ENCODE data around the gene MARCHF10.
A peak's percentile ranks its signal among the peaks of the same experiment; 100 is the strongest.

MARCHF10 gene

DNA sequence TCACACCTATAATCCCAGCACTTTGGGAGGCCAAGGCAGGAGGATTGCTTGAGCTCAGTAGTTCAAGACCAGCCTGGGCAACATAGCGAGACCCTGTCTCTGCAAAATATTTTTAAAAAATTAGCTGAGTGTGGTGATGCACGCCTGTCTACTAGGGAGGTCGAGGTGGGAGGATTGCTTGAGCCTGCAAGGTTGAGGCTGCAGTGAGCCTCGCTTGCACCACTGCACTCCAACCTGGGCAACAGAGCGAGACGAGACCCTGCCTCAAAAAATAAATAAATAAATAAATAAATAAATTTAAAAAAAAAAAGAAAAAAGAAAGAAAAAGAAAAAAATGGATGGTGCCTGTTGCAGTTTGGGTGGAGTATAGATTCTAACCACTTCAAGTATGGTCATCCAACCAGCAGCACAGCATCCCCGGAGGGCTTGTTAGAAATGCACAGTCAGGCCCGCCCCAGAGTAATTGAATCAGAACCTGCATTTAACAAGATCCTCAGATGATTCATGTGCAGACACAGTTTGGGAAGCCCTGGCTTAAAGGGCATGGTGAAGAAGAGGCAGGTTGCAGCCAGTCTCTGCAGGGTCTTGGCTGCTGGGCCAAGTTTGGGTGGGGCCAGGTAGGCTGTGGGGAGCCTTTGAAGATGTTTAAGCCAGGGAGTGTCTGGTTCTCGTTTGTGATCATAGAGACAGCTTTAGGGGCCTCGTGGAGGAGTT, 139.9 kb downstream of the MARCHF10 start:
- Mint-ChIP-seq H3K9me3 (no peaks in the 10 kb centered on the region), H3K27me3 (no peaks in the 10 kb centered on the region), H3K27ac (no peak overlapping the region), H3K4me3 (no peak overlapping the region), H3K4me1 (peaks cover 4% of the 10 kb centered on the region), H3K36me3 (no peaks in the 10 kb centered on the region)
- ATAC-seq, result no peak

DNA sequence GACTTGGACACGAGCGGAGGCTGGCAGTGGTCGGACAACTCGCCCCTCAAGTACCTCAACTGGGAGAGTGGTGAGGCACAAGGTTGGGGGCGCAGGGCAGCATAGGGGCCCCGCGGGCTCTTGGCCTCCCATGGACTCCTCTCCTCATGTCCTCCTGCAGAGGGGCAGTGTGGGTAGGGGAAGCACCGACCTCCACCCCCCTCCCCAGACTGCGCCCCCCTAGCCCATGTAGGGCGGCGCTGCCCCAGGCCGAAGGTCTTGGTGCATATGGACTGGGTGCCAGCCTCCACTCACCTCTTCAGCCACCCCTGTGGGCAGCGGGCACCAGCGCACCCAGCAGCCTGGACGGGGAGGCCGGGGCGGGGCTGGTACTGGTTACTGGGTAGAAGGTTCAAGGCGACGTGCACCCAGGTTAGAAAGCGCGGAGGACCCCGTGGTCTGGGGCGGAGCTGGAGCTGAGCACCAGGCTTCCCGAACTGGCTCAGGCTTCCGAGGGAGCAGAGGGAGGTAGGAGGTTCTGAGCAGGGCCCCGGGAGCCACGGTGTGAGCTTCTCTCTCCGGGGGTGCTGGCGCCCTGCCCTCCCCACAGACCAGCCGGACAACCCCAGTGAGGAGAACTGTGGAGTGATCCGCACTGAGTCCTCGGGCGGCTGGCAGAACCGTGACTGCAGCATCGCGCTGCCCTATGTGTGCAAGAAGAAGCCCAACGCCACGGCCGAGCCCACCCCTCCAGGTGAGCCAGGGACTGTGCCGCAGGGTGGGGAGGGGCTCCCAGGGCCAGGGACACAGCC, 141.1 kb downstream of the MARCHF10 start:
- peak; percentile 5 for ATAC-seq
- Mint-ChIP-seq H3K27ac (no peak overlapping the region), H3K36me3 (no peaks in the 10 kb centered on the region), H3K4me1 (peaks cover 4% of the 10 kb centered on the region), H3K27me3 (no peaks in the 10 kb centered on the region), H3K4me3 (no peak overlapping the region), H3K9me3 (no peaks in the 10 kb centered on the region)

DNA sequence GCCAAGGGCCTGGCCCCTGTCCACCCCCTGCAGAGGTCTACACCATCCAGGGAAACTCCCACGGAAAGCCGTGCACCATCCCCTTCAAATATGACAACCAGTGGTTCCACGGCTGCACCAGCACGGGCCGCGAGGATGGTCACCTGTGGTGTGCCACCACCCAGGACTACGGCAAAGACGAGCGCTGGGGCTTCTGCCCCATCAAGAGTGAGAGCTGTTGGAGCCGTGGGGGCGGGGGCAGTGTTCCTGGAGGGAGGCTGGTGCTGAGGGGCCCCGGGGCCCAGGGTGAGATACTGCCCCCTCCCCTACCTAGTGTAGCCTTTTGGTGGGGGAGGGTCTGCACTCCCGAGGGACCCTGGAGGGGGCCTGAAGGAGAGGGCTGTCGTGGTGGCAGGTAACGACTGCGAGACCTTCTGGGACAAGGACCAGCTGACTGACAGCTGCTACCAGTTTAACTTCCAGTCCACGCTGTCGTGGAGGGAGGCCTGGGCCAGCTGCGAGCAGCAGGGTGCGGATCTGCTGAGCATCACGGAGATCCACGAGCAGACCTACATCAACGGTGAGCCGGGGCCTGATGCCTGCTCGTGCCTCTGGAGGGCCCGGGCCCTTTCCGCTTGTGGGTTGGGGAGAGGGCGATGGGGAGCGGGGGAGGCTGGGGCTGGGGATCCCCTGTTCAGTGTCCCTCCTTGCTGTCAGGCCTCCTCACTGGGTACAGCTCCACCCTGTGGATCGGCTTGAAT, 141.9 kb downstream of the MARCHF10 start:
- H3K4me1 Mint-ChIP-seq, result peaks cover 4% of the 10 kb centered on the region
- peak; percentile 4 for ATAC-seq
- H3K9me3 Mint-ChIP-seq, result peaks cover 3% of the 10 kb centered on the region
- H3K4me3 Mint-ChIP-seq, result no peak overlapping the region
- H3K27me3 Mint-ChIP-seq, result no peaks in the 10 kb centered on the region
- H3K36me3 Mint-ChIP-seq, result no peaks in the 10 kb centered on the region
- no peak overlapping the region for H3K27ac Mint-ChIP-seq

DNA sequence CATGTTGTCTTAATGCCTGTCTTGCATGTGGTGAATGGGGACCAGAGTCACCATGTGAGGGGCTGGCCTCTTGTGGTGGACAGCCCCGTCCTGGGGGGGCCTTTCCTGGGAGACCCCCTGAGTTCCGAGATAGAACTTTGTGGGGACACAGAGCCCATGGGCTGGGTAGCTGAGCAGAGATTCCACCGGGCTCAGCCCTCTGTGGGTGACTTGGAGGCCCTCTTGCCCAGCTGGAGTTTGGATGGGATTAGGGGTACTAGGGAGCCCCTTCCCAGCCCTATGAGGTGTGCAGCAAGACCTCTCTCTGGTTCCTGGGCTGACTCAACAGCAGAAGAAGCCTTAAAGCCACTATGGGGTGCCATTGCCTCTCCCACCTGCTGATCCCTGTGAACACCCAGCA, 142.5 kb downstream of the MARCHF10 start:
- Mint-ChIP-seq H3K9me3 (peaks cover 8% of the 10 kb centered on the region), H3K27me3 (no peaks in the 10 kb centered on the region), H3K27ac (no peak overlapping the region), H3K36me3 (no peaks in the 10 kb centered on the region), H3K4me3 (no peak overlapping the region), H3K4me1 (peaks cover 4% of the 10 kb centered on the region)
- no peak for ATAC-seq

DNA sequence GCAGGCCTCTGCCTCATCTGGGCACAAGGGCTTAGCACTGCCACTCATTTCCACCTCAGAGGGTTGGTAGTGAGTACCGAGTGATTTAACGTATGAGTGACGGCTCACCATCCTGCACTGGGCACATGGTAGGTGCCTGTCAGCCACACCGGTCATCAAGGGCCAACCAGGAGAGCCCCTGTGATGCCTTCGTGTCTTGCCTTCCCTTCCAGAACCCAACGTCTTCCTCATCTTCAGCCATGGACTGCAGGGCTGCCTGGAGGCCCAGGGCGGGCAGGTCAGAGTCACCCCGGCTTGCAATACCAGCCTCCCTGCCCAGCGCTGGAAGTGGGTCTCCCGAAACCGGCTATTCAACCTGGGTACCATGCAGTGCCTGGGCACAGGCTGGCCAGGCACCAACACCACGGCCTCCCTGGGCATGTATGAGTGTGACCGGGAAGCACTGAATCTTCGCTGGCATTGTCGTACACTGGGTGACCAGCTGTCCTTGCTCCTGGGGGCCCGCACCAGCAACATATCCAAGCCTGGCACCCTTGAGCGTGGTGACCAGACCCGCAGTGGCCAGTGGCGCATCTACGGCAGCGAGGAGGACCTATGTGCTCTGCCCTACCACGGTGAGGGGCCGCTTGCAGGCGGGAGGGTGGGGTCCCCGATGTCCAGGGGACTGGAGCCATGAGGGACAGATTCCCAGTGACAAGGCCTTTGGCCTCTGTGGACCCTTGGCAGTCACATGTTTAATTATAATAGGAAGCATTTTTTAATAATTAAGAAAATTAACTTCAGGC, 143.6 kb downstream of the MARCHF10 start:
- Mint-ChIP-seq H3K27ac (no peak overlapping the region), H3K27me3 (no peaks in the 10 kb centered on the region)

DNA sequence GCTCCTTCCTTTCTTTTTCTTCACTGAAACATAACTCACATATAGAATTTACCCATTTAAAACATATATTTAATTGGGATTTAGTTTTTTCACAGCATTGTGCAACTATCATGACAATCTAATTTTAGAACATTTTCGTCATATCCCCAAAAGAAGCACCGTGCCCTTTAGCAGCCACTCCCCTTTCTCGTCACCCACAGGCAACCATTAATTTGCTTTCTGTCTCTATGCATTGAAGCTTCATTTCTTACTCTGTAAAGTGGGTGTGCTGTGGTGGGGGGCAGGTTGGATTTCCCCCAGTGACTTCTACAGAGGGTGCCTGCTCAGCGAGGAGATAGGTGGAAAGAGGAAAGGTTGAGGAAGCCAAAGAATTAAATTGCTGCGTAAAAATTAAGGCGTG, 144.8 kb downstream of the MARCHF10 start:
- no peak for ATAC-seq
- H3K9me3 Mint-ChIP-seq, result peaks cover 14% of the 10 kb centered on the region
- peaks cover 4% of the 10 kb centered on the region for H3K4me1 Mint-ChIP-seq
- H3K27me3 Mint-ChIP-seq, result no peaks in the 10 kb centered on the region
- no peak overlapping the region for H3K27ac Mint-ChIP-seq
- no peak overlapping the region for H3K4me3 Mint-ChIP-seq
- no peaks in the 10 kb centered on the region for H3K36me3 Mint-ChIP-seq

More for the DNA sequence above, 143.6 kb downstream of the MARCHF10 start:
- no peak overlapping the region for H3K4me3 Mint-ChIP-seq
- no peak for ATAC-seq
- H3K9me3 Mint-ChIP-seq, result peaks cover 13% of the 10 kb centered on the region
- no peaks in the 10 kb centered on the region for H3K36me3 Mint-ChIP-seq
- peaks cover 4% of the 10 kb centered on the region for H3K4me1 Mint-ChIP-seq

DNA sequence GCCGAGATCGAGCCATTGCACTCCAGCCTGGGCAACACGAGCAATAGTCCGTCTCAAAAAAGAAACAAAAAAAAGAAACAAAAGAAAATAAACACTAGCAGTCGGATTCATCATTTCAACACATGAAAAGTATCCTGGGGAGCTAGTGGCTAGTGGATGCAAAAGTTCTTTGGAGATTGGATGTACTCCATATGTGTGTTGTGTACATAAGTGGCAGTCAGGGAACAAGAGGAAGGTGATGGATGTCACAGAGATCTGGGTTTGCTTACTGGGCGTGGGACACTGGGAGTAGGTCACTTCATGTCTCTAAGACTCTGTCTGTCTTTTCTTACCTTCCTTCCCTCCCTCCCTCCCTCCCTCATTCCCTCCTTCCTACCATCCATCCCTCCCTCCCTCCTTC, 145.3 kb downstream of the MARCHF10 start:
- Mint-ChIP-seq H3K4me3 (no peak overlapping the region), H3K36me3 (no peaks in the 10 kb centered on the region), H3K27ac (no peak overlapping the region), H3K27me3 (no peaks in the 10 kb centered on the region), H3K9me3 (peaks cover 14% of the 10 kb centered on the region), H3K4me1 (peaks cover 4% of the 10 kb centered on the region)
- no peak for ATAC-seq

DNA sequence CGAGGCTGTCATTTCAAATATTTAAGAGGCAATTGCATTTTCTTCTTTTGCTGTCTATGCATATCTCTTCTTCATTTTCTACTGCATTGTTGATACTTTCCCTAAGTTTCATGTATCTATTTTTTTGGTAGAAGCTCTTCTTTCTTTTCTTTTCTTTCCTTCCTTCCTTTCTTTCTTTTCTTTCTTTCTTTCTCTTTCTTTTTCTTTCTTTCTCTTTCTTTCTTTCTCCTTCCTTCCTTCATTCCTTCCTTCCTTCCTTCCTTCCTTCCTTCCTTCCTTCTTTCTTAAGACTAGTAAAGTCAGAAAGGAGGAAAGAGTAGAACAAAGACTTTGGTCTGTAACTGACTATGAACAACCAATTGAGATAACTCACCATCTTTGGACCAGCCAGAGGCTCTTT, 146.8 kb downstream of the MARCHF10 start:
- Mint-ChIP-seq H3K9me3 (peaks cover 14% of the 10 kb centered on the region), H3K36me3 (no peaks in the 10 kb centered on the region), H3K4me3 (no peak overlapping the region), H3K27ac (no peak overlapping the region), H3K27me3 (no peaks in the 10 kb centered on the region), H3K4me1 (peaks cover 4% of the 10 kb centered on the region)
- no peak for ATAC-seq

DNA sequence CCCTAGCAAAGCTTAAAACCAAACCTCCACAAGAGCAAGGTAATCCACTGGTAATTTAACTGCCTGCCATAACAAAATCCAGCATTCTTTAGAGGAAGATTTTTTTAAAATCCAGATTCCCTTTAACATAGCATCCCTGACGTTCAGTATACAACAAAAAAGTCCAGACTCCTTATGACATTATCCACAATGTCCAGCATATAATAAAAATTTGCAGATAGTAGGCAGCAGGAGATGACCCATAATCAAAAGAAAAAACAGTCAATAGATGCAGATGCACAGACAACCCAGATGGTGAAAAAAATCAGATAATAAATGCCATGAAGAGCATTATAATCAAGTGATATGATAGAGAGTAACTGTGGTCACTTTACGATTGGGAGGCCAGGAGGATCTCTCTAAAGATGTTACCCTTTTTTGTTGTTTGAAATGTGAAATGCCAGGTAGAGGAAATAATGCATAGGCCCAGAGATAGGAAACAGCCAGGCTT, 147.4 kb downstream of the MARCHF10 start:
- Mint-ChIP-seq H3K36me3 (no peaks in the 10 kb centered on the region), H3K4me3 (no peak overlapping the region), H3K4me1 (peaks cover 4% of the 10 kb centered on the region), H3K27me3 (no peaks in the 10 kb centered on the region), H3K27ac (no peak overlapping the region), H3K9me3 (peaks cover 14% of the 10 kb centered on the region)
- ATAC-seq, result no peak

DNA sequence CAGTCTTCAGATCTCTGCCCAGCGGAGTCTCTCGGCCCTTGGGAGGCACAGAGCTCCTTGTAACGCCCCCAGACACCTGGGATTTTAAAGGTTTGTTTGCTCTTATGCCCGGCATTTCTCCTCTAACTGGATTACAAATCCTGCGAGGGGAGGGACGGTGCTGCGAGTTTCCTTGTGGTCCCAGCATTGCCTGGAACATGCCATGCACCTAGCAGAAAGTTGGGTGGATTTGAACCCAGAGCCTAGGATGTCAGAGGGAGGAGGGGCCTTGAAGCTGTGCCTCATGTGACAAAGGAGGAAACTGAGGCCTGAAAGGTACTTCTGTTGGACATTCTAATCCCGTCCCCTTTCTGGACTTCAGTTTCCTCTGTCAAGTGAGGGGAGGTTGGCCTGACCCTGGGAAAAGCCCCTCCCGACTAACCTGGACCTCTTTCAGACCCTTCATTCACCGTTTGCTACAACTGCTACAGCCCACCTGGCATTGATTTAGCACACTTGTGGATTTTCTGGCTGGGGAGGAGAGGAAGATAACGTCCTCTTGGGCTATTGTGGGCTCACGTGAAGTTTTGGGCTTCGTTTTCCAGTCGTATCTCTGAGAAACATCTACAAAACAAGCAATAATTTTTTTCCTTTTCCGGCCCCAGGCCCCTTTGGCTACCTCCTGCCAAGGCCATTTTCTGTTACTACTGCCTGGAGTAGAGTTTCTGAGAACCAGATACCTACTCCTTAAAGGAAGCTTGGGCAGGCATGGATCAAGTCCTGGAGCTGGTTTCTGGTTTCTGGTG, 149.8 kb downstream of the MARCHF10 start:
- H3K36me3 Mint-ChIP-seq, result no peaks in the 10 kb centered on the region
- no peak overlapping the region for H3K27ac Mint-ChIP-seq
- no peaks in the 10 kb centered on the region for H3K27me3 Mint-ChIP-seq
- H3K9me3 Mint-ChIP-seq, result peaks cover 14% of the 10 kb centered on the region
- H3K4me1 Mint-ChIP-seq, result peaks cover 7% of the 10 kb centered on the region
- no peak for ATAC-seq
- H3K4me3 Mint-ChIP-seq, result no peak overlapping the region

DNA sequence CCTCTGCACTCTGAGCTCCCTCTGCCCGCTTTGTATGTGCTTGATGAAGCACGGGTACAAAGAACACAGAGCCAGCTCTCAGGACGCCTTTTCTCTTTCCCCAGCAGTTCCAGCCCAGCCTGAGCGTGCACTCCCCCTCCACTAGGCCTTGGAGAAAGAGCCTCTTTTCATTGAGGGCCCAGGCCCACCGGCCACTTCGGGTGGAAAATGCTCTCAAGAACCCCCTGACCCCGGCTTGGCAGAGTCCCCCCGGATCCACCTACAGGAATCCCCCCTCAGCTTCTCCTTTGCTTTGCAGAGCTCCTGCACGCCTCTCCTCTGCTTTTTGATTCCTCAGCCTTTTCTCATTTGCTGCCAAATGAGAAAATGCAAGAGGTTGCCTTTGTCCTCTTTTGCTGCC, 150.4 kb downstream of the MARCHF10 start:
- Mint-ChIP-seq H3K36me3 (no peaks in the 10 kb centered on the region), H3K27me3 (no peaks in the 10 kb centered on the region), H3K4me1 (peaks cover 13% of the 10 kb centered on the region), H3K27ac (no peak overlapping the region), H3K4me3 (no peak overlapping the region), H3K9me3 (peaks cover 14% of the 10 kb centered on the region)
- ATAC-seq, result no peak

DNA sequence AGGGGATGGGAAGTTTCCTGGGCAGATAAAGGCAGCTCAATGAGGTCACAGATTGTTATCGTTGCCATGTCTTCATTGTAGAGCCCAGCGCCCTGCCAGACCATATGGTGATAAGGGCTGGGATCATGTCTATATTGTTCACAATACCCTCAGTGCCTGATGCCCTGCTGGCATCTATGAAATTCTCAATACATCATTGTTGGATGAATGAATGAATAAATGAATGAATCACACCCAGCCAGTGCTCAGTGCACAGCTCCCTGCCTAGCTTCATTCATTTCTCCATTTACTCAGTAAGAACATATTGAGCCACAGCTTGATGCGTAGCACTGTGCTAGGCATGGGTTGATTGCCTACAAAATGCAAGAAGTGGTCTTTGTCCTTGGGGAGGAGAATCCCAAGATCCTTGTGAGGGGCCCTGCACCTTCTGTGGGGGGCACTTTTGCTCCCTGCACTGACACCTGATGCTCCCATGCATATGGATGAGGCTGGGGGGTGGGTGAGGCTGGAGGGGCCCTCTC, 150.9 kb downstream of the MARCHF10 start:
- Mint-ChIP-seq H3K27me3 (no peaks in the 10 kb centered on the region), H3K4me1 (peaks cover 18% of the 10 kb centered on the region), H3K36me3 (no peaks in the 10 kb centered on the region), H3K27ac (no peak overlapping the region), H3K4me3 (no peak overlapping the region), H3K9me3 (peaks cover 14% of the 10 kb centered on the region)
- no peak for ATAC-seq

DNA sequence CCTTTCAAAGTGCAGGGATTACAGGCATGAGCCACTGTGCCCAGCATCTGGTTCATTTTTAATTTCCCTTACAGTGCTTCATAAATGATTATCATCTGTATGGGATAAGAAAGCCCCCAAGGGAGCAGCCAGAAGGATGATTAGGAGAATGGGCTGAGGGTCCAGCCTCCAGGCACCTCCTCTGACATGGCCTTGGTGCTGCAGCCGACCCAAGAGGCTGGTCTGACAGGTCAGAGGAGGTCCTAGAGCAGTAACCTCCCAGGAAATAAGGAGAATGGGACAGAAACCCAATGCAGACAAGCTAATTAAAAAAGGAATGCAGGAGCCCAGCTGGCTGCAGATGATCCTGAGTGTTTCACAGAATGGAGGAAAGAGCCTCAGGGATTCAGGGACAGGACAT, 151.7 kb downstream of the MARCHF10 start:
- peaks cover 25% of the 10 kb centered on the region for H3K4me1 Mint-ChIP-seq
- no peaks in the 10 kb centered on the region for H3K27me3 Mint-ChIP-seq
- H3K36me3 Mint-ChIP-seq, result no peaks in the 10 kb centered on the region
- peaks cover 12% of the 10 kb centered on the region for H3K9me3 Mint-ChIP-seq
- no peak overlapping the region for H3K27ac Mint-ChIP-seq
- no peak for ATAC-seq
- H3K4me3 Mint-ChIP-seq, result no peak overlapping the region

DNA sequence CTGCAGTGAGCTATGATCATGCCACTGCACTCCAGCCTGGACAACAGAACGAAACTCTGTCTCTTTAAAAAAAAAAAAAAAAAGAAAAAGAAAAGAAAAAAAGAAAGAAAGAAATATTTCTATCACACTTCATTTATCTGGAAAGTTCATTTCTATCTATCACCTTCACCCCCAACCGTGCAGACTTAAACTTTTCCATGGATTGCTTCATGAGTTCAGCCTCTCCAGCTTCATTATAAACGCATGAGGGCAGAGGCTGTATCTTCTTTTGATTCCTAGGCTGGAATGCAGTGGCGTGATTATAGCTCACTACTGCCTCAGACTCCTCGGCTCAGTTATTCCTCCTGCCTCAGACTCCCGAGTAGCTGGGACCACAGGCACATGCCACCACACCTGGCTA, 152.5 kb downstream of the MARCHF10 start:
- Mint-ChIP-seq H3K27ac (no peak overlapping the region), H3K27me3 (no peaks in the 10 kb centered on the region), H3K4me3 (no peak overlapping the region), H3K9me3 (peaks cover 6% of the 10 kb centered on the region), H3K4me1 (peaks cover 25% of the 10 kb centered on the region), H3K36me3 (no peaks in the 10 kb centered on the region)
- no peak for ATAC-seq

Measured in stimulated activated memory B cell treated with anti-CD40 and anti-IgM and Interleukin-4, amounts not matched to agents 10 μg/mL and 1 μg/mL and 100 μg/mL, for 72 hours (primary cell).